COR-L47 (cell line): ENCODE measurements around the gene UPB1.
"Not testable (repeated sequence)": the region's sequence is repeated elsewhere in the genome, so short reads cannot be mapped to it uniquely, and the experiment has no call there.

Source experiments
- DNase-seq: peaks from one replicate; lab custom pipeline; 2025; lab: John Stamatoyannopoulos, UW

The UPB1 gene

GRCh38 chr22:24504540-24504939 lies 9.4 kb downstream of the UPB1 start:
- no peak for DNase-seq

GRCh38 chr22:24504956-24505736 lies 10.0 kb downstream of the UPB1 start:
- DNase-seq, result no peak

DNA sequence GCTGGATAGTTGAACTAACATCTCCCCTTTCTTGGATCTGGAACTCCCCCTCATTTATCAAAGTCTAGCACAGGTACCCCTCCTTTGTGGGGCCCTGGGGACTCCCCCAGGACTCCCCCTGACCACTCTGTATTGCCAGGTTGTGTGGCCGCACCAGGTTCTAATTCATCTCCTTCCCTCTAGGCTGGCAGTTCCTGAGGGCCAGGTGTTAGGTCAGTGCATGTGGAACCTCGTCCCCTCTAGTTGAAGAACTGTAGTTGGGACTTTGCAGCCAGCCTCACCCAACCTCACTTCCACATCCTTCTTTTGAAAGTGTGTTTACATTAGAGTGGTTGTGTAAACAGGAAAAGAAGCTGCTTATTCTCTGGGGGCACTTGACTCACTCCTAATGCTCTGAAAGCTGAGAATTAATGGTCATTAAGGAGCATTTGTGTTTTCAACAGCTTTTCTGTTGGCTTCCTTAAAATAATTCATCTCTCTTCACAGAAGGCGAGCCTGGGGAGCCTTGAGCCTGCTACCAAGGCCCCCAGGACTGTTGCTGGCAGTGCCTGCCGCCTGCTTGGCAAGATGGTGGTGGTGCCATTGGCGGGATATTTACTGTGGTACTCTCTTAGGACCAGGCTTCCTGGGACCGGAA lies 11.8 kb downstream of the UPB1 start:
- DNase-seq, result peak; percentile 35

DNA sequence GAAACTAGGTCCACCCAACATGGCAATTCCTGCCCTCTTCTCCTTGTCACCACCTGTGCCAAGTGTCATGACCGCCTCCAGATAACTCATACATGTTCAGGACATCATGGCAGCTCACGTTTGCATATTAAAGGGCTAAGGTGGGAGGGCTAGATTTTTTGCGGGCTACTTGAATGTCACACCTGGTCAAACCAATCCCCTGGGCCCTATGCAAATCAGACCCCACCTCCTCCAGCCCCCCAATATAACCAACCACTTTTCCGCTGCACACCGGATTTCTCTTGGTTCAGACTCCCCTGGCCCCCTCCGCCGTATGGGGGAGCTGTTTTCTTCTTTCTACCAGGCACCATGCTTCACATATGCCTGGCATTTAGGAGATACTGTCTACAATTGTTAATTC lies 12.6 kb downstream of the UPB1 start:
- DNase-seq, result no peak

DNA sequence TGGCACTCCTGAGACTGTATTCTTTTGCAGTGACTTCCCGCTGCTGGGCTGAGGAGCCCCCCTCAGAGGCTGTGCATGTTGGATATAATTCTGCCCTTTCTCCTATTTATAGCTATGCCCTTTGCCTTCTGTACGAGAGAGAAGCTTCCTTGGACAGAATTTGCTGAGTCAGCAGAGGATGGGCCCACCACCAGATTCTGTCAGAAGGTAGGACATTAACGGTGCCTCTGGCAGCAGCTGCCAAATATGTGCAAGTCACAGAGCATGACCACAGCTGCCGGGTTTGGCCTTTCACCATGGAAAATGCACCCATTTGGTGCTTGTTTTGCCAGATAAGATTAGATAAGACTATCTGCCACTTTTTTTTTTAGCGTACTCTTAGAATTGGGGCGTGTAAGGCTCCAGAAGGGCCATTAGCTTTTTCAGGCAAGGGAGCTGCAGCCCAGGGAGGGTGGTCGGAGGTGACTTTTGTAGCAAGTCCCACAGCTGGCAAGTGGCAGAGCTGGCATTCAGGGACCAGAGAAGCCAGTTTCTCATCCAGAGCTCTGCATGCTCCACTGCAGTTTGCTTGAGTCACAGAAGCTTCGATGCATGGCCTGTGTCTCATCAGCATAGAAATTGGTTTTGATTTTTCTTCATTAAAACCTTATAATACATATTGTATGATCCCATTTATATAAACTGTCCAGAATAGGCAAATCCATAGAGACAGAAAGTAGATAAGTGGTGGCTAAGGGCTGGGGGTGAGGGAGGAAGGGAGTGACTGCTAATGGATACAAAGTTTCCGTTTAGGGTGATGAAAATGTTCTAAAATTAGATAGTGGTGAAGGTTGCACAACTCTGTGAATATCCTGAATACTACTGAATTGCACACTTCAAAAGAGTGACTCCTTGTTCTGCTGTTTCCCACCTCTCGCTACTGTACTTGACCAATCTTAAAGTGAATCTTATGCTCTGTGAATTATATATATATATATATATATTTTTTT lies 15.8 kb downstream of the UPB1 start:
- no peak for DNase-seq

GRCh38 chr22:24512043-24512442 lies 16.9 kb downstream of the UPB1 start:
- DNase-seq, result no peak

- no peak for DNase-seq
Measured at GRCh38 chr22:24513378-24514240, 18.5 kb downstream of the UPB1 start.

DNA sequence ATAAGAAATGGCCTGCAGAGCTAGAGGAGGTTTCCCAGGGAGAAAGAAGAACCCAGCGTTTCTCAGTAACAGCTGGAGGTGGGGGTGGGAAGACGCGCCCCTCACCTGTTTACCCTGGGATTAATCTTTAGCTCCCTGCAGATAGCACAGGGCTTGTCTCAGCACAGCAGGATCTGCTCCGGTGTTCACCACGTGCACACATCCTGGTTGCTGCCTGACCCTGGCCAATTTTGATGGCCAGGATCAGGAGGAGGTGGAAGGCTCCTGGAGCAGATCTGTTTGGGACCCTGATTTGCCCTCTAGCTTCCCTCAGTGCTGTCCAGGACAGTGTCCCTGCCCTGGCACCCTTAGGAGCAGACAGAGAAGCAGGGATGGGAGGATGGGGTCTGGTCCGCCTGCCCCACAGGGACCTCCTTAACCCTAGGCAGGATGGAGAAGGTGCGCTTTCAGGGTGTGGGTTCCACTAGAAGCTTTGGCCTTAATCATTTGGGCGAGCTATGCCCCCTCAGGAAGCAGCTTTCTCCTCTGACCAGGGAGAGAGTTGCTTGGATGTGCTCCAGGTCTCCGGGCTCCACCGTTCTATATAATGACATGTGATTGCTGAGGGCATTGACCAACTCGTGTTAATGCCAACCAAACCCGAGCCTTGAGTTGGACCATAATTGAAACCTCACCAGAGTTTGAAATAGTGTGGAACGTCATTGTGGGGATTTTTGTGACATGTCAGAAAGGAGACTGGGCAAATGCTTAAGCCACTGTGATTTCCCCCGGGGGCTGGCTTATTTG lies 19.3 kb downstream of the UPB1 start:
- peak; percentile 15 for DNase-seq

DNA sequence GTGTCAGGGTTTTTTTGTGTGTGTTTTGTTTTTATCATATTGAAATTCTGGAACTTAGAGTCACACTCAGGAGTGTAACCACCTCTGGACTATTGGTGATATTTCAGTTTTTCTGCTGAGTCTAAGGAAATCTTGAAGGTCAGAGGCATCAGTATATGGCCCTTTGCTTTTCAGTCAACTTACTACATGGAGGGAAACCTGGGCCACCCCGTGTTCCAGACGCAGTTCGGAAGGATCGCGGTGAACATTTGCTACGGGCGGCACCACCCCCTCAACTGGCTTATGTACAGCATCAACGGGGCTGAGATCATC lies 19.9 kb downstream of the UPB1 start:
- DNase-seq, result no peak

DNA sequence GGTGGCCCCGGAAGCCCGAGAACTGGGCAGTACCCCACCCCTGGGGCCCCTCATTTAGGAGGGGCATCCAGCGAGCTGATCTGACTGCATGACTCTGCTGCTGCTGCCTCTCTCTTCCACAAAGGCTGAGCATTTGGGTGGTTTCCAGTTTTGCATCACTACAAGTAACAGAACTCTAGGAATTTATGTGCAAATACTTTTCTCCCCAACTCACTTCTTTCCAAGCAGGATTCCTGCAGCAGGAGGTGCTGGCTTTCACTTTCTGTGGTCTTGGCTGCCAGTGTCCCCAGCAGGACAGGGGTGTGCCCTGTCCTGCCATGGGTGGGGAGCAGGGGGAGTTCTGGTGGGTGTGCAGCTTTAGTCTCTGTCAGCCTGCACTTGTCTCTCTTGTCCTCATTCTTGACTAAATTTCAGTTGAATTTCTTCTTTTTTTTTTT lies 21.2 kb downstream of the UPB1 start:
- no peak for DNase-seq

DNA sequence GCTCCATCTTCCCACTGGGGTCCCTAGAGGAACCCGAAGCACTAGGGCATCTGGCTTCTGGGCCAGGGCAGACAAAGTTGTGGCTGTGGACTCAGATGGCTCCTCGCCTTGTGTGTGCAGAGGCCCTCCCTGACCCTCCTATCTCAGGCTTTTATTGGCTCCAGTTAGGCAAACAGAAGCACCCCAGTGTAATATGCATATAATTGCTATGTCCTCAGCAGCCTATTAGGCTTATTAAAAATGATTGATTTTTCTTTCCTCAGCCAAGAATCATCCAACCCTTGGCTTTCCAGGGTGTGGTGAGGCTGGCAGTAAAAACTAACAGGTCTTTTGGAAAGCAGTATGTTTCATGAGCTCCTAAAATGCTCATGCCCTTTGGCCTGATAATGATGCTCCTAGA lies 22.3 kb downstream of the UPB1 start:
- peak; percentile 72 for DNase-seq

DNA sequence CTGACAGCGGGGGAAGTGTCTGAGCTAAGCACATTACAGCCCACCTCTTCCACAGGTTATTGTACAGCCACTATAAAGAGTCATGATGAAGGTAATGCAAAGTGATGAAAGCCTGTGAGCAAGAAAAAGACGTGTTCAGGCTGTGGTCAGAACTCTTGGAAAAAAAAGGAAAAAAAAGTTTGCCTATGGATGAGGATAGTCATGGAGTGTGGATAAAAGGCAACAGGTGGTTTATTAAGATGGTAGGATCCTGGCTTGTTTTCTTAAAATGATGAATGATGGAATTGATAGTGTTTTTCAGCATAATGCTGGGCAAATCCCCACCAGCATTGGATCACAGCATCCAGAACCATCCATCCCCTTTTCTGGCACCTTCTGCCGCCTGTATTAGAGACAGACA lies 23.1 kb downstream of the UPB1 start:
- DNase-seq, result no peak

DNA sequence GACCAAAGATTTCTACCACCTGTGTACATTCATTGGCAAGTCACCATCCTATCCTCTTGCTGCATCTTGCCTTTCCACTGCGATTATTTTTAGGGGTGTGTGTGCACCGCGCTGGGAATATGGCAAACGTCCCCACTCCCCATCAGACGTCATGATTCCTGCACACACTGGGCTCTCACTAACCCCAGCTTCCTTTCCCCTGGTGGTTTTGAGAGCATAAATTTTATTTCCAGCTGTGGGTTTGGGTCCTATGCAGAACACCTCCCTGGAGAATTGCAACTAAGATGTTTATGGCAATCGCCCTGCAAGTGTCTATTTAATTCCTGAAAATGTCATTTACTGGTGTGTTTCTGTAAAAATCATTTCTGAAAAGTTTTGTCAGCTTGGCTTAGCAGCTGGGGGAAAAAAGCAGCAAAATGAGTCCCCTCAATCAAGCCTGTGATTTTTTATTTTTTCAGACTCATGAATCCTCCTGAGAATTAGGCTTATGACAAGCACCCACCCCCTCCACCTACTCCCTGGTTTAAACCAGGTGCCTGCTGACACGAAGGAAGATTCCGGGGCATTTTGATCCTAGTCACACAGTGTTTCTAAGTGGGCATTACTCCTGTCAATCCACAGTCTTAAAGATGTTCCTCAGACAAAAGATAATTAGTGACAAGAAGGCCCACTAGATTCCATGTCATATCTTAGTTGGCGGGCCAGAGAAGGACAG lies 23.8 kb downstream of the UPB1 start:
- DNase-seq, result no peak

- no peak for DNase-seq
Measured at GRCh38 chr22:24519496-24519895, 24.4 kb downstream of the UPB1 start.

DNA sequence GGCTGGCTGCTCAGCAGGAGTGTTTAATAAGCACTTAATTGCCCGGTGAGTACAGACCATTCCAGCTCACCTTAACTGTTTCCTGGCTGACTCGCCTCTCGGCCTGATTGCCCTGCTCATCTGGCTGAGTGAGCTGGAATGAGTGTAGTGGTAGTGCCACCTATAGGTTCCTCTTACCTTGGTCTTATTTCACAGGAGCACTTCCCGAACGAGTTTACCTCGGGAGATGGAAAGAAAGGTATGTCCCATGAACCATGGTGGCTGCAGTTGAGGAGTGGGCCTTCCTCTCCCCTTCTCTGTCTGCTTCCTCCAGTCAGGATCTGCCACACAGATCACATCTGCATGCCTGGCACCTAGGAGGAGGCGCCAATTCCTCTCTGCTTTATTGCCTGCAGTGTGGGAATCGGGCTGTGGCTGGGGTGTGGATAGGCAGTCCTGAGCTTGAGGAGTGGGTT lies 26.7 kb downstream of the UPB1 start:
- DNase-seq, result peak; percentile 89

- no peak for DNase-seq
Measured at GRCh38 chr22:24523873-24524272, 28.7 kb downstream of the UPB1 start.

GRCh38 chr22:24525416-24526037 lies 30.4 kb downstream of the UPB1 start:
- peak; percentile 37 for DNase-seq

DNA sequence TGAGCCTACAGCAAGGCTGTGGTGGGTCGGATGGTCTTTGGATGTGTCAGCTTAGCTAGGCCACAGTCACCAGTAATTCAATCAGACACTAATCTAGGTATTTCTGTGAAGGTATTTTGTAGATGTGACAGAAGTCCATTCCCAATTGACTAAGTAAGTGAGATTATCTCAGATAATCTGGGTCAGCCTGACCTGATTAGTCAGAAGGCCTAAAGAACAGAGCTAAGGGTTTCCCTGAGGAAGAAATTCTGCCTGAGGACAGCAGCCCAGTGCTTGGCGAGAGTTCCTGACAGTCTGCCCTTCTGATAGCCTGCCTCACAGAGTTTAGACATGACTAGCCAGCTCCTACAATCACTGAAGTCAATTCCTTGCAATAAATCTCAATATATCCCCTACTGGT lies 31.1 kb downstream of the UPB1 start:
- no peak for DNase-seq

DNA sequence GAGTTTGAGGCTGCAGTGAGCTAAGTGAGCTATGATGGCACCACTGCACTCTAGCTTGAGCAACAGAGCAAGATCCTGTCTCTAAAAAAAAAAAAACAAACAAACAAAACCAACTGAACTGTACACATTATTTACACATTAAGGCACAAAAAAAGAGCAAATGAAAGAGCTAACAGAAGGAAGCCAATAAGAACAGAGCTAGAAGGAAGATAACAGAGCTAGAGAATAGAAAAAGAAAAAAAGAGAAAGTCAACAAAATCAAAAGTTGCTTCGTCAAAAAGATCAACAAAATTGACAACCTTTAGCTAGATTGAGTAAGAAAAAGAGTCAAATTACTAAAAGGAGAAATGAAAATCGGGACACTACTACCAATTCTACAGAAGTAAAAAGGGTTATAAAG lies 34.8 kb downstream of the UPB1 start:
- no peak for DNase-seq

- DNase-seq, result not testable (repeated sequence)
Measured at GRCh38 chr22:24530968-24531367, 35.8 kb downstream of the UPB1 start.
